ENCODE data around the gene MTMR2. TPM values are rescaled to one million over a fixed set of nuclear protein-coding genes. Genes with fewer than 3 reads are reported as not detected.
A peak's percentile ranks its signal among the peaks of the same experiment; 100 is the strongest.
"Not testable (repeated sequence)": the region's sequence is repeated elsewhere in the genome, so short reads cannot be mapped to it uniquely, and the experiment has no call there.

MTMR2 gene
- total RNA-seq, 1 donor from 2014 or later, result 25.3 TPM

GRCh38 chr11:95883381-95883780 is 40.5 kb downstream of the MTMR2 start:
- no peak for DNase-seq

GRCh38 chr11:95877291-95877690 is 46.6 kb downstream of the MTMR2 start:
- no peak for DNase-seq

GRCh38 chr11:95870877-95871276 is 53.0 kb downstream of the MTMR2 start:
- DNase-seq, result not testable (repeated sequence)

GRCh38 chr11:95867105-95867504 is 56.8 kb downstream of the MTMR2 start:
- DNase-seq, result no peak

DNA sequence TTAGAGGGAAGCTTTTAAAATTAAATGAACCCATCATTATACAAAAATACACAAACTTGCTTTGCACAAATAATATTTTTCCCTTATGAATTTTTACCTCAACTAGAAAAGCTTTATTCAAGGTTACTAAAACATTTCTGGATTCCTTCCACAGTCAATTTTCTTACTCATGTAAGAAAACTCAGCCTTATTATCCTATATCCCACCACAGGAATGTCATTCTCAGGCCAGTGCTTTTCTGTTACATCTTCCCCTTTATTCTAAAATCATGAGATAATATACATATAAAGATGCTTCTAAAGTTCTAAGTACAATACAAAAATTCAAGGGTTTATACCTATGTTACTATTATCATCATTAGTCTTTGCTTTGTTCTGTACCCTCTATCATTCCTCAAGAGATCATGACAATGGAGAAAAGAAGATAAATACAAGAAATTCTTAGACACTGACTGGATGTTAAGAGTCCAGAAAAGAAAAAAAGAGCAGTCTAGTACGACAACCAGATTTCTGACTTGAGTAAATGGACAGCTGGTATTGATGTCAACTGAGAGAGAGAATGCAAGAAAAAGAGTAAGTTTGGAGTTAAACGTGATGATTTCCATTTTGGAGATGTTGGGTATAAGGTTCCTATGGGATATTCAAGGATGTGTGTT is 60.3 kb downstream of the MTMR2 start:
- DNase-seq, result no peak

DNA sequence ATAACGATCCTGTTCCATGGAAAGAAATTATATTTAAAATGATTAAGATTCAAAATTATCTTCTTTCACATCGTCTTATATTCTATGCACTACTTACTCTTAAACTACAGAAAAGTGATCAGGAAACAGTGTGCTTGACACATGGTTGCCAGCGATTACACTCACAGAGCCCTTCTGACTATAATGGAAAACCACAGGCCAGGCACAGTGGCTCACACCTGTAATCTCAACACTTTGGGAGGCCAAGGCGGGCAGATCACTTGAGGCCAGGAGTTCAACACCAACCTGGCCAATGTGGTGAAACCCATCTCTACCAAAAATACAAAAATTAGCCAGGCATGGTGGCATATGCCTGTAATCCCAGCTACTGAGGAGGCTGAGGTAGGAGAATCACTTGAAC is 63.9 kb downstream of the MTMR2 start:
- not testable (repeated sequence) for DNase-seq

- DNase-seq, result not testable (repeated sequence)
These were observed 69.5 kb downstream of the MTMR2 start for GRCh38 chr11:95854362-95854761.

DNA sequence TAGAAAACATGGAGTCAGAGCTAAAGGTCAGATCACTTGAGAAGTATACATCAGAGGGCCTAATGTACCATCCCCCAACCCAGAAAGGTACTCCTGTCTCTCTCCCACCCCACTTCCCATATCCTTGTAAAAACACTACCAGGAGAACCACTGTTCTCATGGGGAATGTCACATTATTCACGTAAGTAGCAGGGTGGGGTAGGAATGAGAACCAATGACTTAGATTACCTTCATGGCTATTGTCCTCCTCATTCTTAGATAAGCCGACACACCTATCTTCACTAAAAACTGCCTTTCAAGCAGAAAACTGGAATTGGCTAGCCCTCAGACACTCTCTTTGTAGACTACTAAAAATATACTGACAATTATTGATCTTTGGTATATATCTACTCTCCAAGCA is 70.0 kb downstream of the MTMR2 start:
- DNase-seq, result no peak

DNA sequence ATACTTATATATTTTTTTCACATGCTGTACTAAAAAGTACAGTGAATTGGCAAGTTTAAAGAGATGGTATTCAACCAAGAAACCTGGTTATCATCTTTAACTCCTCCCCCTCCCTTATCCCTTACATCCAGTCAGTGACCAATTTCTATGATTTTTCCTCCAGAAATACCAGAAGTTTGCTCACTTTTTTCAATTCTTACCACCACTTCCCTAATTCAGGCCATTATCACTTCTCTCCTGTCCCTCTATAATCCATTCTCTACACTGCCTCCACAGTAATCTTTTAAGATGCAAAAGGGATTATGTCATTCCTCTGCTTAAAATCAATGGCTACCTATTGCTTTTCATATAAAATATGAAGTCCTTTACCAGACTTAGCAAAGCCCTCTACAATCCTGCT is 70.8 kb downstream of the MTMR2 start:
- DNase-seq, result no peak

DNA sequence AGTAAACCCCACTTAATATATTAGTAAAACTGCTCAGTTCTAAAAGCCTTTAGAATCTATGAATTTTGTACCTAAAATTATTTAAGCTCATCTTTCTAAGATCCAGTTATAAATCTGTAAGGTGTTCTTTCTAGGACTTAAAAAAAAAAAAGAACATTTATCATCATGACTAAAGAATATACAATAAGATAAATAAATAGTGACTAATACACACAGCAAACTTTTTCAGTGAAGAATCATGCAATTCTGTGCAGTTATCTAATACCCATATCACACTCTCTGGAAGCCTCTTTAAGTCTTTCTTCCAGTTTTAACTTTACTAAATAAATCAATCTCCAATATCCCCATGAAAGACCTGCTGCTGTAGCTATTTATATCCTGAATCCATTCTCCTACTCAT is 73.8 kb downstream of the MTMR2 start:
- no peak for DNase-seq

DNA sequence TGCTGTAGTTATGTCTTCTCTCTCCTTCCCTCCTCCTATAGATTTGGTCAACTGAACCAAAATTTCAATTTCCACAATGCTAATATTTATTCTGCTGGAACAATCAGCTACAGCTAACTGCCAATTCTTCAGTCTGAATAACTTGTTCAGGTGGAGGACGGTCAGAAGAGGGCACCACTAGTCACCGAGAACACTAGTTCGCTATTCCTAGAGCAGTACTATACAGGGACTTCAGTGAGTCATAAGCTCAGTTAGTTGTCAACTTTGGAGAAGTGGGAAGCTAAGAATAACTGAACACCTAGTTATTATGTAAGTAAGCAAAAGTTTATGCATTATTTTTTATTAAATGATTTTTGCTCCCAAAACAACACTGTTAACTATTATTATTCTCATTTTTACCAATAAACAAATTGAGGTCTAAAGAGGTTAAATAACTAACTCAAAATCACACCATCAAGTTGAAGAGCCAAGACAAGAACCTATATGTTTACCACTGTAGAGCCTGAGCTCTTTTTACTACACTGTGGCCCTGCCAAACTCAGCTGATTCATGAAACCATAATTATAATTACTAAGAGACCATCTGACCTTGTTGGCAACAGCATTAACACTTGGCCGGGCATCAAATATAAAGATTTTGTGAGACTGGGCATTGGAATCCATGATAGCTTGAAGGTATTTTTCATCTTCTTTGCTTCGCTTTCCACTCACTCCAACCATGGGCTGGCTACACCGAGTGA is 74.7 kb downstream of the MTMR2 start:
- peak; percentile 43 for DNase-seq

DNA sequence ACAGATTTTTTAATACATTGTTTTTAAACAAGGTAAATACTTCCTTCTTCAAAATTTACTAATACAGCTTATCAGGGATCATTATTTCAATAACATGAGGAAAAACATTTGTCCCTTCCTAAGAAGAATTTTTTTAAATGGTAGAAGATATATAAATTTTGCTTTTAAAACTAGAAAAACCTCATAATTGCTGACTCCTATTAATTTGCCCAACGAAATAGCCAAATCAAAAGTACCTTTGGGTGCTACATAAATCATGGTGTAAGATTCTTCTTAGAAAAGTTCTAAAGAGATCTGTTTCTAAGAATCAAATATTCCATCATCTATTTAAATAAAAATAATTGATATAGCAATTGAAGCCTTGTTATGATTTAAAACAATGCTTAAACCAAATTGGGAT is 78.7 kb downstream of the MTMR2 start:
- DNase-seq, result no peak

GRCh38 chr11:95835768-95836488 is 88.0 kb downstream of the MTMR2 start:
- peak; percentile 74 for DNase-seq

GRCh38 chr11:95835351-95835750 is 88.6 kb downstream of the MTMR2 start:
- DNase-seq, result no peak

GRCh38 chr11:95833378-95833777 is 90.5 kb downstream of the MTMR2 start:
- DNase-seq, result no peak

- DNase-seq, result no peak
These were observed 91.1 kb downstream of the MTMR2 start for GRCh38 chr11:95832763-95833162.

- DNase-seq, result peak; percentile 3
These were observed 92.6 kb downstream of the MTMR2 start for GRCh38 chr11:95831198-95831883.

DNA sequence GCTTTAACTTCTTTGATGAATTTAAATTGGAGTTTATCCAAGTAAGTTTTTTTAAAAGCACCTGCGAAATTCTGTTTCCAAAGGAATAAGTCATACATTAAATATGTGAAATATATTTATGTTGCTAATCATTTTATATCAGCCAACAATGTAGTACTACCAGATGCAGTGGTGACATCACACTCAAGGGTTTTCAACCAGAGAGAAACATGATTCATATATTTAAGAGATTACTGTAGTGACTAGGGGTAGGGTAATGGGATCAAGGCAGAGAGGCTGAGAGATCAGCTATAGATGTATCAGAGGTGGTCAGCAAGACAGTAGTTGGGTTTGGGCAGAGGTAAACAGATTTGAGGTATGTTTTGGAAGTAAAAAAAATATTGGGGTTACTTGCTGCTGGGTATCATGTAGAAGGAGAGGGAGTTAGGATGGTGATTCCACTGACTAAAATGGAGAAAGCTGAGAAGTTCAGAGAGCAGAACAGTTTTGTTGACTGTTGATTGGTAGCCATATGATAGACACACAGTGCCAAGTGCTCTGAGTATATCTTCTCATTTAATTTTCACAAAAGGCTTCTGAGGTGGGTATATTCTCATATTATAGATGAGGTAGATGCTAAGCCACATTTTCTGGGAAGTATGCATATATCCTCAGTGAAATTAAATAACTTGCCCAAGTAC is 94.2 kb downstream of the MTMR2 start:
- DNase-seq, result no peak

DNA sequence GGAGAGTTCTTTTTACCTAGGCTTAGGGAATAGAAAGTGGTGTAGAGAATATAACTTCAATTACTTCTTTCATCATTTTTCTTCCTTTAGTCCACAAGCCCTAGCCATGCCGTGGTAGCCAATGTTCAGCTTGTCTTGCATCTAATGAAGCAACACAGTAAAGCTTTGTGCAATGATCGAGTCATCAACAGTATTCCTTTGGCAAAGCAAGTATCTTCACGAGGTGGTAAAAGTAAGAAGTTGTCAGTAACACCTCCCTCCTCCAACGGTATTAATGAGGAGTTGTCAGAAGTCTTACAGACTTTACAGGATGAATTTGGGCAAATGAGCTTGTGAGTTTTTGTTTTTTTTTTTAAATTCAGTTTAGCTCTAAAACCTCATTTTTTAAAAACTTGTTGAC is 96.2 kb downstream of the MTMR2 start:
- DNase-seq, result no peak

DNA sequence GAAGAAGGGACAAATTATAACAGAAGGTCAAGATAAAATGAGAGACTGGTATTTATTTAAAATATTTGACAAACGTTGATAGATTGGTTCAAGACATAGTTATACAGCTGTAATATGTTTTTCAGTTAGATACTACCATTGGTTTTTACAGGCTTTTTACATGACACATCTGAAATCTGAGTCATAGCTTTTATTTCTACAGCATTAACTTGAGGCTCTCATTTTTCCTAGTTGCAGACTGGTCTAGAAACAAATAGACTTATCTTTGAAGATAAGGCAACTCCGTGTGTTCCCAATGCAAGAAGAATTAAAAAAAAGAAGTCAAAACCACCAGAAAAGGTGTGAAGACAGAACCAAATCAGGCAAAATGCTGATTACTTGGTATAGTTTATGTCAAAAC is 102.3 kb downstream of the MTMR2 start:
- no peak for DNase-seq

DNA sequence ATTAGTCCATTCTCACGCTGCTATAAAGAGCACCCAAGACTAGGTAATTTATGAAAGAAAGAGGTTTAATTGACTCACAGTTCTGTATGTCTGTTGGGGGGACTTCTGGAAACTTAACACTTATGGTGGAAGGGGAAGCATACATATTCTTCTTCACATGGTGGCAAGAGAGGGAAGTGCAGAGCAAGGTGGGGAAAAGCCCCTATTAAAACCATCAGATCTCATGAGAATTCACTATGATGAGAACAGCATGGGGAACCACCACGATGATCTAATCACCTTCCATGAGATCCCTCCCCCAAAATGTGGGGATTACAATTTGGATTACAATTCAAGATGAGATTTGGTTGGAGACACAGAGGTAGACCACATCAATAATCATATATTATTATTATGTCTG is 107.9 kb downstream of the MTMR2 start:
- DNase-seq, result no peak

- not testable (repeated sequence) for DNase-seq
These were observed 112.9 kb downstream of the MTMR2 start for GRCh38 chr11:95811052-95811451.
